ENCODE measurements around the gene KDM1B.
A peak's percentile ranks its signal among the peaks of the same experiment; 100 is the strongest.
"Not testable (repeated sequence)": the region's sequence is repeated elsewhere in the genome, so short reads cannot be mapped to it uniquely, and the experiment has no call there.

Gene KDM1B

DNA sequence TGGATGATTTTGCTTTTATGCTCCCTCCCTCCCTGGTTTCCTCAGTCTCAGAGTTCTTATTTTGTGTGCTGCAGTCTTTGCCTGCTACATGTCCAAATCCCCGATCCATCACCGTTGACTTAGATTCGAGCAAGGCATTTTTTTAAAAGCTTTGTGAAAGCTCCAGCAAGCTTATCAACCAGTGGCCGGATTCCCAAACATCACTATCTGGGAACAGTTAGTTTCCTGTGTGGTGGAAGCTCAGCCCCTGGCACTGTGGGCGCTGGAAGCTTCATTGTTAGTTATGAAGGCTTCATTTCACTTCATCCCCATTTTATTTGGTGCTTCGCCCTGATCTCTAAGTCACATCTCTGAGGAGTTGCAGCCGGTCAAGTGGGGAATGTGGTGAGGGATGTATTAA is 64.4 kb downstream of the KDM1B start:
- DNase-seq (ENCODE audit: extremely low spot score, insufficient read length, low read depth): no peak
- FAIRE-seq: no peak

DNA sequence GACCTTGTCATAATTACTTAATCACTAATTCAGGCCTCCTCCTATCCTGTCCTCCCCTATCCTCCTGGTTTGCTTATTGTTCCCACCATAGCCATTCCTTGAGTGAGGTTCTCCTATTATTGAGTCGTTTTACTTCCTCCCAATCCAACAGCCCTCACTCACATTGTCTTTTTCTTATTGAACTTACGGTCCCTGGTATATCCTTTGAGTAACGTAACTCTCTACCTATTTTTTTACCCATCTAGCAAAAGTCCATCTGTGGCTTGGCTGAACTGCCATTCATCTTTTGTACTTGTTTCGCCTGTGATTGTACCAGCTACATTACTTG is 66.0 kb downstream of the KDM1B start:
- FAIRE-seq (no peak), DNase-seq (ENCODE audit: extremely low spot score, insufficient read length, low read depth) (no peak)

DNA sequence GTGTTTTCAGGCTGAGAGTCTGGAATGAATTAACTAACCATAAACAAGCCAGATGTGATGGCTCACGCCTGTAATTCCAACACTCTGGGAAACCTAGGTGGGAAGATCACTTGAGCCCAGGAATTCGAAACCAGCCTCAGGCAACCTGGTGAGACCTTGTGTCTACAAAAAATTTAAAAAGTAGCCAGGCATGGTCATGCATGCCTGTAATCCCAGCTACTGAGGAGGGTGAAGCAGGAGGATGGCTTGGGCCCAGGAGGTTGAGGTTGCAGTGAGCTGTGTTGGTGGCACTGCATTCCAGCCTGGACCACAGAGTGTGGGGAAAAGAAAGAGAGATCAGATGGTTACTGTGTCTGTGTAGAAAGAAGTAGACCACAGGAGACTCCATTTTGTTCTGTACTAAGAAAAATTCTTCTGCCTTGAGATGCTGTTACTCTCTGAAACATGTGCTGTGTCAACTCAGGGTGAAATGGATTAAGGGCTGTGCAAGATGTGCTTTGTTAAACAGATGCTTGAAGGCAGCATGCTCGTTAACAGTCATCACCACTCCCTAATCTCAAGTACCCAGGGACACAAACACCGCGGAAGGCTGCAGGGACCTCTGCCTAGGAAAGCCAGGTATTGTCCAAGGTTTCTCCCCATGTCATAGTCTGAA is 71.4 kb downstream of the KDM1B start:
- FAIRE-seq; DNase-seq (ENCODE audit: extremely low spot score, insufficient read length, low read depth): not testable (repeated sequence)

DNA sequence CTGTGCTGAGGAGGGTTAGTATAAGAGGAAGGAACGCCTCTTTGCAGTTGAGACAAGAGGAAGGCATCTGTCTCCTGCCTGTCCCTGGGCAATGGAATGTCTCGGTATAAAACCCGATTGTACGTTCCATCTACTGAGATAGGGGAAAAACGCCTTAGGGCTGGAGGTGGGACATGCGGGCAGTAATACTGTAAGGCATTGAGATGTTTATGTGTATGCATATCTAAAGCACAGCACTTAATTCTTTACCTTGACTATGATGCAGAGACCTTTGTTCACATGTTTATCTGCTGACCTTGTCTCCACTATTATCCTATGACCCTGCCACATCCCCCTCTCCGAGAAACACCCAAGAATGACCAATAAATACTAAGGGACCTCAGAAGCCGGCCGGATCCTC is 71.9 kb downstream of the KDM1B start:
- not testable (repeated sequence) for FAIRE-seq; DNase-seq (ENCODE audit: extremely low spot score, insufficient read length, low read depth)

DNA sequence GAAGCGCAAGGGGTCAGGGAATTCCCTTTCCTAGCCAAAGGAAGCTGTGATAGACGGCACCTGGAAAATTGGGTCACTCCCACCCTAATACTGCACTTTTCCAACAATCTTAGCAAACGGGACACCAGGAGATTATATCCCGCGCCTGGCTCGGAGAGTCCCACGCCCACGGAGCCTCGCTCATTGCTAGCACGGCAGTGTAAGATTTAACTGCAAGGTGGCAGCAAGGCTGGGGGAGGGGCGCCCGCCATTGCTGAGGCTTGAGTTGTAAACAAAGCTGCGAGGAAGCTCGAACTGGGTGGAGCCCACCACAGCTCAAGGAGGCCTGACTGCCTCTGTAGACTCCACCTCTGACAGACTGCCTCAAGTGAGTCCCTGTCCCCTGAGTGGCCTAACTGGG is 73.4 kb downstream of the KDM1B start:
- DNase-seq (ENCODE audit: extremely low spot score, insufficient read length, low read depth); FAIRE-seq: not testable (repeated sequence)

DNA sequence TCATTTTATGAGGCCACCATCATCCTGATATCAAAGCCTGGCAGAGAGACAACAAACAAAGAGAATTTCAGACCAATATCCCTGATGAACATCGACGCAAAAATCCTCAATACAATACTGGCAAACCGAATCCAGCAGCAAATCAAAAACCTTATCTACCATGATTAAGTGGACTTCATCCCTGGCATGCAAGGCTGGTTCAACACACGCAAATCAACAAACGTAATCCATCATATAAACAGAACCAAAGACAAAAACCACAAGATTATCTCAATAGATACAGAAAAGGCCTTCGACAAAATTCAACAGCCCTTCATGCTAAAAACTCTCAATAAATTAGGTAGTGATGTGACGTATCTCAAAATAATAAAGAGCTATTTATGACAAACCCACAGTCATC is 76.6 kb downstream of the KDM1B start:
- FAIRE-seq; DNase-seq (ENCODE audit: extremely low spot score, insufficient read length, low read depth): not testable (repeated sequence)

DNA sequence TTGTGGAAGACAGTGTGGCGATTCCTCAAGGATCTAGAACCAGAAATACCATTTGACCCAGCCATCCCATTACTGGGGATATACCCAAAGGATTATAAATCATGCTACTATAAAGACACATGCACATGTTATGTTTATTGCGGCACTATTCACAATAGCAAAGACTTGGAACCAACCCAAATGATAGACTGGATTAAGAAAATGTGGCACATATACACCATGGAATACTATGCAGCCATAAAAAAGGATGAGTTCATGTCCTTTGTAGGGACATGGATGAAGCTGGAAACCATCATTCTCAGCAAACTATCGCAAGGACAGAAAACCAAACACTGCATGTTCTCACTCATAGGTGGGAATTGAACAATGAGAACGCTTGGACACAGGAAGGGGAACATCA is 78.5 kb downstream of the KDM1B start:
- FAIRE-seq: not testable (repeated sequence)

DNA sequence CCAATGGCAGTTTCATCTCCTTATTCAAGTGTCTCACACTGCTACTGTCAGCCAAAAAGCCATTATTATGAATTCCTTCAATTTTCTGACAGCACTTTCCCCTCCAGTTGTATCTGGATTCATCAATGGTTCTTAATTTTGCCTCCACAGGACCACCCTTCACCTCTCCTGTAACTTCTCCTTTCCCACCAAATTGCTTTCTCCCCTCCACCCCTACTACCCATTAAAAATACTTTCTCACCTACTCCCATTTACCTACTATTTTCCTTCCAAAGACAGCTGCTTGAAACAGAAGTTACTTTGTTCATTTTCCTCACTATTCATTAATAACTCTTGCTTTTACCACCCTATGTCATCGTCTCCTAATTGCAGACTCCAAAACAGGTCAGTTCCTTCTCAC is 79.3 kb downstream of the KDM1B start:
- no peak for DNase-seq (ENCODE audit: extremely low spot score, insufficient read length, low read depth)
- no peak for FAIRE-seq

More for the DNA sequence above, 78.5 kb downstream of the KDM1B start:
- not testable (repeated sequence) for DNase-seq (ENCODE audit: extremely low spot score, insufficient read length, low read depth)

DNA sequence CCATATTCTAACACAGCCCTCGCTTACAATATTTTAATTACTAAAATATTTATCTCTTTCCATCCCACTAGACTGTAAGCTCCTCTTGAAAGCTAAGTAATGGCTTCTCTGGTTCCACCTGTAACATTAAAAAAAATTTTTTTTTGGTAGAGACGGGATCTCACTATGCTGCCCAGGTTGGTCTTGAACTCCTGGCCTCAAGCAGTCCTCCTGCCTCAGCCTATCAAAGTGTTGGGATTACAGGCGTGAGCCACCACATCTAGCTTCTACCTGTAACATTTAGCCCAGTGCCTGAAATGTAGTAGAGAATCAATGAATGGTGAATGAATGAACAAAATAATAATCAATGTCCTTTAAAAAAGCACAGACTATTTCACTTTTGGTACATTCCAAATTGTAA is 80.3 kb downstream of the KDM1B start:
- no peak for FAIRE-seq
- no peak for DNase-seq (ENCODE audit: extremely low spot score, insufficient read length, low read depth)

DNA sequence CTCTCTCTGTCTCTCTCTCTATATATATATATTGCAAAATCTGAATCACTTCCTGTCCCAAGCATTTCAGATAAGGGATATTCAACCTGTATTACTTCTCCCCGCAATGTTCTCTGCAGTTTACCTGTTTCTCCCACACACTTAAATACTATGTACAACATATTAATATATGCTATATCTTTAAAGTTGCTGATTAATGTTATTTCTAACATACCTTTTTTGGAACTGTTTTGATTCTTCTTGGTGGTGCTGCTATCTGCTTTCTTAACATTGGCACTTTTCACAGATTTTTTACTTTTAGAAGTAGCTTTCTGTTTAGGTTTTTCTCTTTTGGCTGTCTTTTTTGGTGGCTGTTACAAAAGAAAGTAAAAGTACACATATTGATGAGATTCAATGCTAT is 81.9 kb downstream of the KDM1B start:
- no peak for DNase-seq (ENCODE audit: extremely low spot score, insufficient read length, low read depth)
- no peak for FAIRE-seq

DNA sequence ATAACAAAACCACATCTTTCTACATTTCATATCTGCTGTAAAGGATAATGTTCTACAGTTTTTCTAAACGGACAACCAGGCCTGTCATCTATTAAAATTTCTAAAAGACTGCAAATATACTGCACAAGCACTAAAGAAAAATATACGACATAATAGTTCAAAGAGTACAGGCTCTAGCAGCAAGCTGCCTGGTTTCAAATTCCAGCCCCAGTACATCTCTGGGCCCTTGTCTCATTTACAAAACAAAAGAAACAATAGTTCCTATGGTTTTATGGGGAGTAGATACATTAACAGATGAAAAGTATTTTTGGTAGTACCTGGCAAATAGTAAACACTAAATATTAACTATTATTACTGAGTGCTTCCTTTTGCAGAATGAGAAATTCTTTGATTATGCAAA is 85.0 kb downstream of the KDM1B start:
- DNase-seq (ENCODE audit: extremely low spot score, insufficient read length, low read depth) (no peak), FAIRE-seq (no peak)

DNA sequence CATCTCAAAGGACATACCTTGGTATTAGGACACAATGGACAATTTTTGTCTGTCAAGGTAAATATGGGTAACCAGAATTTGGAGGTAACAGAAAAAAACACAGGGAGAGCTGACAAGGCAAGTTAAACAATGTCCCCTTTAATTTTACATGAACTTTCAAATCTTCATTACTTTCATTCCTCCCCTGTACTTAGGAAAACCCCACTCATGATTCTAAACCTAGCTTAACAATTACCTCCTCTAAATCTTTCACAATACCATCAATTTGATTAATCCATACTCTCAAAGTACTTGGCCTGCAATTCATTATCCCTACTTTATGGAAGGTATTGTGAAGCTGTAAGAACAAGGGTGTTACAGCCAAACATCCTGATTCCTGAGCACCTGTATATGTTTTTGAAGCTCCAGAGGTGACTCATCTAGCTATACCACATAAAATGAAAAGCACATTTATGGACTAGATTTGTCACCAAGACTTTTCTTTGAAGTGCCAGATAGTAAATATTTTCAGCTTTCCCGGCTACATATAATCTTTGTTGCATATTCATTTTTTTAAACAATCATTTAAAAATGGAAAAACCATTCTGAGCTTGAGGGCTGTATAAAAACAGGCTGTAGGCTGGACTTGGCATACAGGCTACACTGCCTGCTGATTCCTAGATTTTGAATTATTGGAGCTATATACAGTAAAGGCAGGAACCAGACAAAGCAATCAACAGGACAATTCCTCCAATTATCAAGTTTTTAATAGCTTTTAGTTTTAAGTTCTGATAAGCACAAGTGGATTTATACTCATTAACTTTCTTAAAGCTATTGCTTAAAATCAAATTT is 86.2 kb downstream of the KDM1B start:
- no peak for FAIRE-seq

DNA sequence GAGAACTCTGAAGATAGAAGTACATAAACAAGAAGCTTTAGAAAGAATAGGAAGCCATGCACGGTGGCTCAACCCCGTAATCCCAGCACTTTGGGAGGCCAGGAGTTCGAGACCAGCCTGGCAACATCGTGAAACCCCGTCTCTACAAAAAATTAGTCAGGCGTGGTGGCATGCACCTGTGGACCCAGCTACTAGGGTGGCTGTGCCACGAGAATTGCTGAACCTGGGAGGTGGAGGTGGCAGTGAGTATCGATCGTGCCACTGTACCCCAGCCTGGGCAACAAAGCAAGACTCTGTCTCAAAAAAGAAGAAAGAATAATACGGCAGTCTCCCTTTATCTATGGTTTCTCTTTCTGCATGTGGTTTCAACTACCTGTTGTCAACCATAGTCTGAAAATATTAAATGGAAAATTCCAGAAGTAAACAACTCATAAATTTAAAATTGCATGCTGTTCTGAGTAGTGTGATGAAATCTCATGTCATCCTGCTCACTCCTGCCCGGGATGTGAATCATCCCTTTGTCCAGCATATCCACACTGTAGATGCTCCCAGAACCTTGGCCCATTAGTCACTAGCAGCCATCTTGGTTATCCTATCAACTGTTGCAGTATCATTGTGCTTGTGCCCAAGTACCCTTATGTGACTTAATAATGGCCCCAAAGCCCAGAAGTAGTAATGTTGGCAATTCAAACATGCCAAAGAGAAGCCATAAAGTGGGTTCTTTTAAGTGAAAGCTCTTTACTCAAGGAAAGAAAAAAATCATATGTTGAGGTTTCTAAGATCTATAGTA is 87.0 kb downstream of the KDM1B start:
- no peak for FAIRE-seq
- DNase-seq (ENCODE audit: extremely low spot score, insufficient read length, low read depth): no peak

More for the DNA sequence above, 86.2 kb downstream of the KDM1B start:
- no peak for DNase-seq (ENCODE audit: extremely low spot score, insufficient read length, low read depth)

DNA sequence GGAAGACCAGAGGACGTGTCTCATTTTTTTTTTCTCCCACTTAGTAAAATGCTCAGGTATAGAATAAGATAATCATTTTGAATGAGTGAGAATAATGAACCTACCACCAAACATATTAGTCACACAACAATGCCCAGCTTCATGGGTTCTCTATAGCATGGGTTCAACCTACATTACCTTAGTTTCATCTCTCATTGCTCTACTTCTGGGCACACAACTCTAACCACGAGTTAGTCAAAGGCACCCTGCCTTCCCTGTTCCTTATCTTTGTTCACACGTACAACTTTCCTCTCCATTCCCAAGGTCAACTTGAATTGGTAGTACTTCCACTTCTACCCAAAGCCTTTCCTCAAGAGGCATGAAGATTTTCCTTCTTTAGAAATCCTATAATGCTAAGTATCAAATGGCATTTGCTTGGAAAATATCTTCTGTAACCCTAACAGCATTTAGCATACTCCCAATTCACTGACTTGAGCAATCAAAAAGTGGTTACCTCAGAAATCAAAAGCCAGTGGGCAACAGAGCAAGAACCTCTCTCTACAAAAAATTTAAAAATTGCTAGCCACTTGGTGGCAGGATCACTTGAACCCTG is 88.2 kb downstream of the KDM1B start:
- DNase-seq (ENCODE audit: extremely low spot score, insufficient read length, low read depth) (no peak), FAIRE-seq (no peak)

DNA sequence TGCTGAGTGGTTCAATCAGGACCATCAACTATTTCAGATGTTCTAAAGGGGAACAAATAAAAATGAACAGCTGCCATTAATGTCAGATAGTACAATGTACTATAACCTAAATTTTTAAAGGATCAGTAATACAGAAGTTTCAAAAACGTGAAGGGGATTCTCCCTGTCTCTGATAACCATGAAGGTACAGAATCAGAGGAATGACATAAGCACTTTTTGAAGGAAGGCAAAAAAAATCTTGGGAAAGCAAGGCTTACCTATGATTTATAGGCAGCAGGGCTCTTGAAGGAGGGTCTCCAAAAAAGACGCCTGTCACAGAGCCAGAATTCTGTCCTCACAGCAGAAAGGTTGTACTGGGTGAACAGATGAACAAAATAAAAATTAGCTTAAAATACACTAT is 89.0 kb downstream of the KDM1B start:
- no peak for FAIRE-seq
- DNase-seq (ENCODE audit: extremely low spot score, insufficient read length, low read depth): no peak

DNA sequence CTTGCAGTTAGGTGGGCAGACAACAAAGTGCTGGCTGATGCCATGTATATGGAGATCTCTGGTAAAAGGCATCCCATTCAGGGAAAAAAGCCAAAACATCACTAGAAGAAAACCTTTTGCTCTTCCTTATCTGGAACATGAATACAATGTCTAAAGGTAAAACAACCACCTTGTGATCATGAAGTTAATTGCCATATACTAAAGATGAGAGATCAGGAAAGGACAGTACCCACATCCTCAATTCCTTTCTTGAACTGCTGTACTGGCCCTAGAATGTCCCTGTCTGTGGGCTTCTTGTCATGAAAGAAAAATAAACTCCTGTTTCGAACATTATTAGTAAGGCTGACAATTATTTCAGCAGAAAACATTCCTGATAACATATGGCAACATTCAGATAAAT is 89.9 kb downstream of the KDM1B start:
- DNase-seq (ENCODE audit: extremely low spot score, insufficient read length, low read depth) (no peak), FAIRE-seq (no peak)

DNA sequence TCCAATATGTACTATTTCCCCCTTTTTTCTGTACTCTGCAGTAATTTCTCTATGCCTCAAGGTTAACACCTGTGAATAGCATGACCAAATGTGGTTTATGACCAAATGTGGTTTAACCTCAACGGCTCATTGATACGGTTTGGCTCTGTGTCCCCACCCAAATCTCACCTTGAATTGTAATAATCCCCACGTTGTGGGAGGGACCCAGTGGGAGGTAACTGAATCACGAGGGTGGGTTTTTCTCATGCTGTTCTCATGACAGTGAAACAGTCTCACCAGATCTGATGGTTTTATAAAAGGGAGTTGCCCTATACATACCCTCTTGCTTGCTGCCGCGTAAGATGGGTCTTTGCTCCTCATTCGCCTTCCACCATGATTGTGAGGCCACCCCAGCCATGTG is 90.4 kb downstream of the KDM1B start:
- DNase-seq (ENCODE audit: extremely low spot score, insufficient read length, low read depth): no peak
- peak; percentile 31 for FAIRE-seq

DNA sequence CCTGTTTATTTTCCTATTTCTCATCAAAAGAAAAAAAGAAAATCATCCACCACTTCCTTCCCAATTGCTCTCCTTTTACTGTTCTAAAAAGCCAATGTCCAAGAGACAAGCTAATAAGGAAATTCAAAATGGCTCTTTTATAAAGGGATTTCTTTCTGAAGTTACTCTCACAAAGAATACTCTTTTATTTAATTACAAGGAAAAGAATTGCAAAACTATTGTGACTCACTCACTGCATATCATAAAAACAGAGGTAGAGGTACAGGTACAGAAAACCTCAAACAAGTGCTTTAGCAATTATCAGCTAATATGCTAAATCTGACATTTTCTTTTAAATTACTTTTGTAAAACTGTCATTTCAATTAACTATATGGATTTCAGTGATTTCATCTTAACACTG is 91.0 kb downstream of the KDM1B start:
- FAIRE-seq (no peak), DNase-seq (ENCODE audit: extremely low spot score, insufficient read length, low read depth) (no peak)

DNA sequence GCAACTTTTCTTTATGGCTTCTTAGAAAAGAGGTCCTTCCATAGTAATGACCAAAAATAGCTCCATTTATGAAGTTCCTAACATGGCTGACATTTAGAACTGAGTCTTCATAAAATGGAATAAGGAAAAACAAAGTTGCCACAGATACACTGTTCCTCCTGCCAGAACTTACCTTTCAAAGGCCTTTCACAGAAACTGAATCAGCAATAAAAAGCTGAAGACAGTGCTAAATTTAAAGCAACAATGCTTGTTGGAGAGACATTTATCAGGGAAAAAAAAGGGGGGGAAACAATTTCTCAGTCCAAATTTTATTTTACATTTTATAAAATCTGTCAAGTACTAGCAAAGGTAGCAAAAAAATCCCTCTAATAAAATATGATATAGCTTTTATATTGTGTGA is 91.8 kb downstream of the KDM1B start:
- no peak for DNase-seq (ENCODE audit: extremely low spot score, insufficient read length, low read depth)
- no peak for FAIRE-seq

DNA sequence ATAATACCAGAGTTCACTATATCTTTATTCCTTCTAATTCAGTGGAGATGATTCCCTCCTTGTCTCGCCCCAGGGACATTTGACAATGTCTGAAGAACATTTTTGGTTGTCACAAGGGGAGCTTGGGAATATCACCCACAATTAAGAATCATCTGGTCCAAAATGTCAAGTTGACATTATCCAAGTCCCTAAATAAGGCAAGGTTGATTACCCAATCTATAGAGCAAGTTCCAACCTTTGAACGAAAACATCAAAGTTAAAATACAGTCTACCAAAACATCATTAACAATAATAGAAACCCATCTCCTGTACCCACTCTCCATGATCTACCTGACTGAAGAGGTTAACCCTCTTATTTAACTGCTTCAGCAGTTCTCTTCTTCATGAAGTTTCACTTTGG is 93.5 kb downstream of the KDM1B start:
- FAIRE-seq (no peak), DNase-seq (ENCODE audit: extremely low spot score, insufficient read length, low read depth) (no peak)

DNA sequence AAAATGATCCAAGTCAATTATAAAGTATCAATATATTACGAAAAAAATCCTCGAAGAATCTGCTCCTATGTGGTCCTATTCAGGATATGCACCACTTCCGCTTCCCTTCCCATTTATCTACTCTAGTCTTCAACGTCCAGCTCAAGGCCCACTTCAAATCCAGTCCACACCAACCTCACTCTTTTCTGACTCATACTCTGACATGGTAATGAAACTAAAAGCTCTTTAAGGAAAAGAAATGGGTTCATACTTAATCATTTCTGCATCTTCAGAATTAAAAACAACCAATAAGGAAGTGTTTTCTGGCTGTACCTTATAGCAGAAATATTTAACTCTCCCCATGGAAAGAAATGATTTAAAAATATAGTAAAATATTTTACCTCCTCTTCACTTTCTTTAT is 94.0 kb downstream of the KDM1B start:
- FAIRE-seq (no peak), DNase-seq (ENCODE audit: extremely low spot score, insufficient read length, low read depth) (no peak)

All from GM18507 (cell line).